ENCODE data around the gene KAT6B. TPM values are rescaled to one million over a fixed set of nuclear protein-coding genes. Genes with fewer than 3 reads are reported as not detected.

The KAT6B gene
- total and polyA plus RNA-seq, 10 of the 15 experiments (the other 5 are each of a cell fraction or from before 2014, with no cell fraction given), result 2.7 to 22.6 (median 15.7) TPM

DNA sequence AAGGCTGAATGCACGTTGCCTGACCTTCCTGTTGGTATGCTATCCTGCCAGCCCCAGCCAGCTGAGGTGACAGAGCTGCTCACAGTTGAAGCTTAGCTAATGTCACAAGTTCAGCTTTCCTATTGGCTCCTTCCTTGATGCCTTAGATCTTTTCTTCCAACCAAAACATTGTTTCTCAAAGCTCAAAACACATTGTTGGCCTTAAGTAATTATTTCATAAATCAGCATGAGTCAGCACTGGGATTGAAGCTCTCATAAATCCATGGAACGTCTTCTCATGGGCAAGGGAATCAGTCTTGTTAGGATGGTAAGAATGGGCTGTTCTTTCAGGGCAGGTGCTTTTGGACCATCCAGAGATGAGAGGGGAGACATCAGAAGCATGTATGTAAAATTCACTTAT is 157.0 kb downstream of the KAT6B start (continued):
- TF ChIP-seq, protein P1, sequence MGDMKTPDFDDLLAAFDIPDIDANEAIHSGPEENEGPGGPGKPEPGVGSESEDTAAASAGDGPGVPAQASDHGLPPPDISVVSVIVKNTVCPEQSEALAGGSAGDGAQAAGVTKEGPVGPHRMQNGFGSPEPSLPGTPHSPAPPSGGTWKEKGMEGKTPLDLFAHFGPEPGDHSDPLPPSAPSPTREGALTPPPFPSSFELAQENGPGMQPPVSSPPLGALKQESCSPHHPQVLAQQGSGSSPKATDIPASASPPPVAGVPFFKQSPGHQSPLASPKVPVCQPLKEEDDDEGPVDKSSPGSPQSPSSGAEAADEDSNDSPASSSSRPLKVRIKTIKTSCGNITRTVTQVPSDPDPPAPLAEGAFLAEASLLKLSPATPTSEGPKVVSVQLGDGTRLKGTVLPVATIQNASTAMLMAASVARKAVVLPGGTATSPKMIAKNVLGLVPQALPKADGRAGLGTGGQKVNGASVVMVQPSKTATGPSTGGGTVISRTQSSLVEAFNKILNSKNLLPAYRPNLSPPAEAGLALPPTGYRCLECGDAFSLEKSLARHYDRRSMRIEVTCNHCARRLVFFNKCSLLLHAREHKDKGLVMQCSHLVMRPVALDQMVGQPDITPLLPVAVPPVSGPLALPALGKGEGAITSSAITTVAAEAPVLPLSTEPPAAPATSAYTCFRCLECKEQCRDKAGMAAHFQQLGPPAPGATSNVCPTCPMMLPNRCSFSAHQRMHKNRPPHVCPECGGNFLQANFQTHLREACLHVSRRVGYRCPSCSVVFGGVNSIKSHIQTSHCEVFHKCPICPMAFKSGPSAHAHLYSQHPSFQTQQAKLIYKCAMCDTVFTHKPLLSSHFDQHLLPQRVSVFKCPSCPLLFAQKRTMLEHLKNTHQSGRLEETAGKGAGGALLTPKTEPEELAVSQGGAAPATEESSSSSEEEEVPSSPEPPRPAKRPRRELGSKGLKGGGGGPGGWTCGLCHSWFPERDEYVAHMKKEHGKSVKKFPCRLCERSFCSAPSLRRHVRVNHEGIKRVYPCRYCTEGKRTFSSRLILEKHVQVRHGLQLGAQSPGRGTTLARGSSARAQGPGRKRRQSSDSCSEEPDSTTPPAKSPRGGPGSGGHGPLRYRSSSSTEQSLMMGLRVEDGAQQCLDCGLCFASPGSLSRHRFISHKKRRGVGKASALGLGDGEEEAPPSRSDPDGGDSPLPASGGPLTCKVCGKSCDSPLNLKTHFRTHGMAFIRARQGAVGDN (IDR thresholded peaks at IDR 0.05), result no peak
- TF ChIP-seq MEF2A (IDR thresholded peaks at IDR 0.05; ENCODE audit: insufficient read depth, low read depth, low read length) (no peak), WRNIP1 (IDR thresholded peaks at IDR 0.05; ENCODE audit: borderline replicate concordance, low read depth, low read length) (no peak)

DNA sequence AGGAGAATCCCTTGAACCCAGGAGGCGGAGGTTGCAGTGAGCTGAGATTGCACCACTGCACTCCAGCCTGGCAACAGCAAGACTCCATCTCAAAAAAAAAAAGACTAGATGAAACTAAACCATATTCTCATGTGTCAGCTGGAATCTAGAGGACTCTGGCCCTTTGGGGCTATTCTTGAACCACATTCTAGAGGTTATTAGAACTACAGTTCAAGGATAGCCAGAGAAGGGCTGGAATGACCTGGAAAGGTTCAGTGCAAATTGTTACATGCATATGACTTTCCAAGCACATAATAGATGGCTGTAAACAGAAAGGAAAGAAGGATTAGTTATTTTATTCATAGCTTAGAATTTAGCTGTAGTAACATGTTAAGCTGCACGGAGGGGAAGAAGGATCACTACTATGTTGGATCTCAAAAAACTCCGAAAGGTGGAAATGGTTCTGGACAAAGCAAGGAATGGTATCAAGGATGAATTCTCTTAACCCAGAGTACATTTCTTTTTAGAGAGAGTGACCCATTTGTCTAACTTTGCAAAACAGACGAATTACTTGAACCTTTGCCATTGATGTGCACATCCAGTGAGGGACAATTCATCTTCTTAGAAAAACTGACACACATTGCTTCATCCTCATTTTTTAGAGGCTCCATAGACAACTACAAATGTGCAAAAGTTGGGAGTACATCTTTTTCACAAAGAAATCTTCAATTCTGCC is 161.1 kb downstream of the KAT6B start:
- FAIRE-seq (no peak), ATAC-seq (no peak), DNase-seq (ENCODE audit: low read depth, low spot score) (no peak)
- 94% methylated on average over 4 of the region's 4 CpGs for WGBS (ENCODE audit: insufficient coverage, insufficient replicate concordance, low lambda C conversion rate, missing lambda C conversion rate)
- Histone ChIP-seq H3K27me3 (replicated peaks in 1 of 2; ENCODE audit: control insufficient read depth in 2 of 2, insufficient read depth in 2 of 2, low read length in 1 of 2) (no peaks in the 10 kb centered on the region), H4K20me1 (ENCODE audit: control insufficient read depth, insufficient read depth) (no peaks in the 10 kb centered on the region), H3K36me3 (ENCODE audit: control insufficient read depth in 2 of 2, insufficient read depth in 2 of 2, low read length in 1 of 2) (peaks cover 2 to 9% of the 10 kb centered on the region in 2 experiments; a peak in 3 of 4 replicates), H3K4me3 (no peak overlapping the region), H3K27ac (ENCODE audit: control insufficient read depth, insufficient read depth) (no peak overlapping the region), H3K4me2 (ENCODE audit: control insufficient read depth, insufficient read depth) (no peak overlapping the region), H3K79me2 (ENCODE audit: control insufficient read depth, insufficient read depth, low read length) (no peaks in the 10 kb centered on the region), H3K9me3 (replicated peaks; ENCODE audit: control insufficient read depth, insufficient read depth, low read length) (no peaks in the 10 kb centered on the region), H2AFZ (ENCODE audit: control insufficient read depth, low read depth, low read length) (no peak overlapping the region), H3K9ac (ENCODE audit: control insufficient read depth, insufficient read depth, low read length) (no peak overlapping the region), H3K4me1 (ENCODE audit: control insufficient read depth, insufficient read depth, low read length) (peaks cover 10% of the 10 kb centered on the region)
- BruUV-seq (replicated peaks), result no TSS peak
- CTCF ChIA-PET, result interaction anchor here (1.1 to 1.2 kb wide), 2 partner anchors 26 to 44 kb away, joined by 4 read pairs; no protein-coding TSS in a partner anchor
- POLR2A ChIA-PET, result interaction anchor here (2.6 kb wide), 1 partner anchor 13 kb away, joined by 9 read pairs; no protein-coding TSS in a partner anchor
- RAD21 ChIA-PET (ENCODE audit: unreplicated experiment), result interaction anchor here (0.8 to 1.5 kb wide), 3 partner anchors 9 to 74 kb away, joined by 3 read pairs; no protein-coding TSS in a partner anchor
- SMC1A ChIA-PET (ENCODE audit: uncharacterized antibody, unreplicated experiment), result interaction anchor here (1.4 to 22.3 kb wide), 4 partner anchors 12 to 133 kb away, joined by 5 to 553 read pairs (median 44); no protein-coding TSS in a partner anchor
- intact Hi-C loops (cut with micrococcal nuclease; ENCODE audit: unreplicated experiment), result no loop called here
- in situ Hi-C loops (cut with MboI), result no loop called here
- no peak for TF ChIP-seq CBX3 (IDR thresholded peaks at IDR 0.05; ENCODE audit: borderline replicate concordance, low read depth)
- TF ChIP-seq MEF2A (IDR thresholded peaks at IDR 0.05; ENCODE audit: insufficient read depth, low read depth, low read length), result no peak
- TF ChIP-seq RAD21 (IDR thresholded peaks at IDR 0.05; ENCODE audit: insufficient read depth, low read depth, low read length), result no peak
- no peak for TF ChIP-seq POLR2AphosphoS5 (IDR thresholded peaks at IDR 0.05; ENCODE audit: low read length)
- no peak for TF ChIP-seq IKZF1 (conservative IDR thresholded peaks at IDR 0.05)
- TF ChIP-seq, protein P2, sequence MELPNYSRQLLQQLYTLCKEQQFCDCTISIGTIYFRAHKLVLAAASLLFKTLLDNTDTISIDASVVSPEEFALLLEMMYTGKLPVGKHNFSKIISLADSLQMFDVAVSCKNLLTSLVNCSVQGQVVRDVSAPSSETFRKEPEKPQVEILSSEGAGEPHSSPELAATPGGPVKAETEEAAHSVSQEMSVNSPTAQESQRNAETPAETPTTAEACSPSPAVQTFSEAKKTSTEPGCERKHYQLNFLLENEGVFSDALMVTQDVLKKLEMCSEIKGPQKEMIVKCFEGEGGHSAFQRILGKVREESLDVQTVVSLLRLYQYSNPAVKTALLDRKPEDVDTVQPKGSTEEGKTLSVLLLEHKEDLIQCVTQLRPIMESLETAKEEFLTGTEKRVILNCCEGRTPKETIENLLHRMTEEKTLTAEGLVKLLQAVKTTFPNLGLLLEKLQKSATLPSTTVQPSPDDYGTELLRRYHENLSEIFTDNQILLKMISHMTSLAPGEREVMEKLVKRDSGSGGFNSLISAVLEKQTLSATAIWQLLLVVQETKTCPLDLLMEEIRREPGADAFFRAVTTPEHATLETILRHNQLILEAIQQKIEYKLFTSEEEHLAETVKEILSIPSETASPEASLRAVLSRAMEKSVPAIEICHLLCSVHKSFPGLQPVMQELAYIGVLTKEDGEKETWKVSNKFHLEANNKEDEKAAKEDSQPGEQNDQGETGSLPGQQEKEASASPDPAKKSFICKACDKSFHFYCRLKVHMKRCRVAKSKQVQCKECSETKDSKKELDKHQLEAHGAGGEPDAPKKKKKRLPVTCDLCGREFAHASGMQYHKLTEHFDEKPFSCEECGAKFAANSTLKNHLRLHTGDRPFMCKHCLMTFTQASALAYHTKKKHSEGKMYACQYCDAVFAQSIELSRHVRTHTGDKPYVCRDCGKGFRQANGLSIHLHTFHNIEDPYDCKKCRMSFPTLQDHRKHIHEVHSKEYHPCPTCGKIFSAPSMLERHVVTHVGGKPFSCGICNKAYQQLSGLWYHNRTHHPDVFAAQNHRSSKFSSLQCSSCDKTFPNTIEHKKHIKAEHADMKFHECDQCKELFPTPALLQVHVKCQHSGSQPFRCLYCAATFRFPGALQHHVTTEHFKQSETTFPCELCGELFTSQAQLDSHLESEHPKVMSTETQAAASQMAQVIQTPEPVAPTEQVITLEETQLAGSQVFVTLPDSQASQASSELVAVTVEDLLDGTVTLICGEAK (IDR thresholded peaks at IDR 0.05; ENCODE audit: borderline replicate concordance), result no peak
- no peak for TF ChIP-seq SMARCA5 (IDR thresholded peaks at IDR 0.05)
- TF ChIP-seq, protein P3, sequence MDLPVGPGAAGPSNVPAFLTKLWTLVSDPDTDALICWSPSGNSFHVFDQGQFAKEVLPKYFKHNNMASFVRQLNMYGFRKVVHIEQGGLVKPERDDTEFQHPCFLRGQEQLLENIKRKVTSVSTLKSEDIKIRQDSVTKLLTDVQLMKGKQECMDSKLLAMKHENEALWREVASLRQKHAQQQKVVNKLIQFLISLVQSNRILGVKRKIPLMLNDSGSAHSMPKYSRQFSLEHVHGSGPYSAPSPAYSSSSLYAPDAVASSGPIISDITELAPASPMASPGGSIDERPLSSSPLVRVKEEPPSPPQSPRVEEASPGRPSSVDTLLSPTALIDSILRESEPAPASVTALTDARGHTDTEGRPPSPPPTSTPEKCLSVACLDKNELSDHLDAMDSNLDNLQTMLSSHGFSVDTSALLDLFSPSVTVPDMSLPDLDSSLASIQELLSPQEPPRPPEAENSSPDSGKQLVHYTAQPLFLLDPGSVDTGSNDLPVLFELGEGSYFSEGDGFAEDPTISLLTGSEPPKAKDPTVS (IDR thresholded peaks at IDR 0.05; ENCODE audit: low read depth, low read length), result no peak
- TF ChIP-seq SMC3 (IDR thresholded peaks at IDR 0.05; ENCODE audit: borderline replicate concordance, low read length), result no peak
- no peak for TF ChIP-seq ZBED1 (IDR thresholded peaks at IDR 0.05; ENCODE audit: borderline replicate concordance)
